H1 (cell line): ENCODE results near the gene TCHH. TPM values are rescaled to one million over a fixed set of nuclear protein-coding genes. Genes with fewer than 3 reads are reported as not detected.

Experiments used
- CTCF ChIA-PET: fragments of 300-600 bp; sonication (Branson Sonifier 250); formaldehyde crosslinking; loops from one replicate; lab custom pipeline; 2021; ENCODE audit not compliant: partially characterized antibody; lab: Charles Lee
- POLR2A ChIA-PET: fragments of 300-600 bp; sonication (Branson Sonifier 250); formaldehyde crosslinking; loops from one replicate; lab custom pipeline; 2021; ENCODE audit warnings: inconsistent platforms; ENCODE audit not compliant: partially characterized antibody; lab: Charles Lee
- DNase-seq, 2 experiments: peaks; one replicate each; pipeline versions ENCODE4 v3.0.0 to v3.0.0-alpha.2; 2010 to 2022; ENCODE audit warnings: low spot score in 2 of 2, low read depth in 1 of 2, mixed read lengths in 1 of 2
- FAIRE-seq: peaks from 2 replicates; lab custom pipeline; 2011; peaks lifted over from hg19 to GRCh38; lab: Jason Lieb, UNC
- H2AFZ ChIP-seq: 2 replicates; pipeline ENCODE4 v1.8.1; 2012; ENCODE audit warnings: low read length, inconsistent platforms
- H2AK5ac ChIP-seq: 2 replicates; pipeline ENCODE4 v1.6.1; 2013; ENCODE audit warnings: low read depth, low read length
- H2BK120ac ChIP-seq: replicated peaks from 2 replicates; pipeline ENCODE3; 2013; ENCODE audit warnings: low read depth, low read length, inconsistent platforms
- H2BK12ac ChIP-seq: 2 replicates; pipeline ENCODE4 v1.6.1; 2013; ENCODE audit warnings: low read depth, low read length
- H2BK15ac ChIP-seq: 2 replicates; pipeline ENCODE4 v1.6.1; 2013; ENCODE audit warnings: low read length
- H2BK20ac ChIP-seq: 2 replicates; pipeline ENCODE4 v1.6.1; 2013; ENCODE audit warnings: low read length
- H2BK5ac ChIP-seq: 2 replicates; pipeline ENCODE4 v1.6.1; 2013; ENCODE audit warnings: low read depth, low read length
- H3K14ac ChIP-seq: 2 replicates; pipeline ENCODE4 v1.6.1; 2013; ENCODE audit warnings: inconsistent platforms; ENCODE audit not compliant: insufficient read length
- H3K18ac ChIP-seq: 2 replicates; pipeline ENCODE4 v1.6.1; 2013; ENCODE audit warnings: low read length; ENCODE audit errors: extremely low read depth
- H3K23ac ChIP-seq: 2 replicates; pipeline ENCODE4 v1.6.1; 2013; ENCODE audit warnings: inconsistent platforms; ENCODE audit not compliant: insufficient read length
- H3K23me2 ChIP-seq: 2 replicates; pipeline ENCODE4 v1.6.1; 2013; ENCODE audit warnings: low read depth, low read length
- H3K27ac ChIP-seq: 2 replicates; pipeline ENCODE4 v1.6.1; 2011; ENCODE audit warnings: low read depth, low read length, inconsistent platforms
- H3K27me3 ChIP-seq, 4 experiments: replicated peaks in 1 of 4; 1 replicate in 1 of 4; 2 replicates in 3 of 4; pipeline versions ENCODE4 v1.6.1 to v1.8.1; 2011 to 2013; ENCODE audit warnings: low read length in 3 of 4, mild to moderate bottlenecking in 3 of 4, inconsistent platforms in 2 of 4, mixed read lengths in 2 of 4, moderate library complexity in 1 of 4; ENCODE audit not compliant: control insufficient read depth in 3 of 4, insufficient read depth in 3 of 4; ENCODE audit errors: extremely low read depth in 1 of 4
- H3K36me3 ChIP-seq, 4 experiments: 2 replicates each; pipeline versions ENCODE4 v1.6.1 to v1.8.1; 2011 to 2013; ENCODE audit warnings: mild to moderate bottlenecking in 4 of 4, low read length in 3 of 4, moderate library complexity in 2 of 4, control low read depth in 1 of 4, inconsistent platforms in 1 of 4; ENCODE audit not compliant: insufficient read depth in 4 of 4, control insufficient read depth in 2 of 4
- H3K4ac ChIP-seq: replicated peaks from 2 replicates; pipeline ENCODE3; 2013; ENCODE audit warnings: low read length, low read depth, mixed read lengths, inconsistent platforms; ENCODE audit not compliant: insufficient read length
- H3K4me1 ChIP-seq, 4 experiments: replicated peaks in 1 of 4; 1 replicate in 1 of 4; 2 replicates in 3 of 4; pipeline versions ENCODE4 v1.6.1 to v1.8.1; 2011 to 2013; ENCODE audit warnings: low read length in 3 of 4, inconsistent platforms in 2 of 4, mixed read lengths in 1 of 4; ENCODE audit not compliant: insufficient read depth in 4 of 4, control insufficient read depth in 3 of 4
- H3K4me2 ChIP-seq, 2 experiments: 2 replicates each; pipeline versions ENCODE4 v1.6.1 to v1.8.1; 2011 to 2013; ENCODE audit warnings: low read depth in 2 of 2, low read length in 2 of 2, control low read depth in 1 of 2, inconsistent platforms in 1 of 2, mild to moderate bottlenecking in 1 of 2; ENCODE audit not compliant: insufficient read depth in 1 of 2
- H3K4me3 ChIP-seq, 4 experiments: fragments of 200-600, 300-600 bp in 1 of 4; sonication (generic), shearing (Covaris generic), sonication (Bioruptor Twin) in 1 of 4; 2 replicates each; pipeline versions ENCODE4 v1.5.1 to v1.8.1; 2011 to 2016; ENCODE audit warnings: low read length in 4 of 4, low read depth in 3 of 4, control low read depth in 2 of 4, inconsistent platforms in 2 of 4, mild to moderate bottlenecking in 2 of 4, mixed read lengths in 1 of 4, moderate library complexity in 1 of 4; ENCODE audit not compliant: insufficient read depth in 2 of 4; ENCODE audit errors: extremely low read depth in 1 of 4
- H3K56ac ChIP-seq: replicated peaks from 2 replicates; pipeline ENCODE3; 2013; ENCODE audit warnings: low read depth, mild to moderate bottlenecking, mixed read lengths, low read length, inconsistent platforms; ENCODE audit not compliant: insufficient read length
- H3K79me1 ChIP-seq: 2 replicates; pipeline ENCODE4 v1.6.1; 2013; ENCODE audit warnings: low read depth, low read length, control low read depth
- H3K79me2 ChIP-seq, 2 experiments: 2 replicates each; pipeline versions ENCODE4 v1.6.1 to v1.8.1; 2012 to 2013; ENCODE audit warnings: low read length in 2 of 2, mild to moderate bottlenecking in 2 of 2, inconsistent platforms in 1 of 2; ENCODE audit not compliant: insufficient read depth in 2 of 2, control insufficient read depth in 1 of 2
- H3K9ac ChIP-seq, 4 experiments: replicated peaks in 1 of 4; 1 replicate in 1 of 4; 2 replicates in 3 of 4; pipeline versions ENCODE4 v1.6.1 to v1.8.1; 2011 to 2013; ENCODE audit warnings: low read depth in 3 of 4, low read length in 3 of 4, control low read depth in 2 of 4, mild to moderate bottlenecking in 2 of 4, moderate library complexity in 2 of 4, inconsistent platforms in 1 of 4; ENCODE audit errors: extremely low read depth in 1 of 4
- H3K9me3 ChIP-seq, 2 experiments: 2 replicates each; pipeline versions ENCODE4 v1.6.1 to v1.8.1; 2012 to 2013; ENCODE audit warnings: mild to moderate bottlenecking in 2 of 2, moderate library complexity in 2 of 2, control low read depth in 1 of 2, inconsistent platforms in 1 of 2, low read depth in 1 of 2, low read length in 1 of 2, mixed read lengths in 1 of 2; ENCODE audit not compliant: insufficient read depth in 2 of 2
- H4K20me1 ChIP-seq, 2 experiments: replicated peaks in 1 of 2; 2 replicates each; pipeline versions ENCODE3 to v1.8.1; 2011 to 2013; ENCODE audit warnings: inconsistent platforms in 2 of 2, low read length in 2 of 2, mild to moderate bottlenecking in 1 of 2; ENCODE audit not compliant: insufficient read depth in 2 of 2, control insufficient read depth in 1 of 2
- H4K5ac ChIP-seq: 2 replicates; pipeline ENCODE4 v1.6.1; 2013; ENCODE audit warnings: low read length, low read depth, mixed read lengths, inconsistent platforms; ENCODE audit not compliant: insufficient read length
- H4K8ac ChIP-seq: 2 replicates; pipeline ENCODE4 v1.8.0; 2013; ENCODE audit warnings: mild to moderate bottlenecking, moderate library complexity, low read length, inconsistent platforms; ENCODE audit not compliant: insufficient read depth; ENCODE audit errors: extremely low read depth
- H4K91ac ChIP-seq: replicated peaks from 2 replicates; pipeline ENCODE3; 2013; ENCODE audit warnings: low read length, mixed read lengths, inconsistent platforms; ENCODE audit not compliant: insufficient read length
- EZH2 ChIP-seq: fragments of 200-600 bp; sonication (generic); IDR thresholded peaks from 2 replicates; pipeline ENCODE4 v1.7.1; 2012; ENCODE audit warnings: low read depth, mild to moderate bottlenecking, moderate library complexity, low read length, inconsistent platforms; ENCODE audit not compliant: severe bottlenecking
- HDAC6 ChIP-seq: IDR thresholded peaks from one replicate; pipeline ENCODE4 v1.7.1; 2012; ENCODE audit warnings: low read depth, mild to moderate bottlenecking, inconsistent platforms, low read length, moderate library complexity
- SRF ChIP-seq: IDR thresholded peaks from 2 replicates; pipeline ENCODE4 v1.6.1; 2011; ENCODE audit warnings: mild to moderate bottlenecking, low read depth, low read length, moderate library complexity
- SUZ12 ChIP-seq: fragments of 200-600 bp; sonication (generic); IDR thresholded peaks from 2 replicates; pipeline ENCODE4 v1.6.1; 2012; ENCODE audit warnings: mild to moderate bottlenecking, inconsistent platforms, low read length, moderate library complexity, mixed read lengths
- WGBS, 2 experiments: shearing (Covaris generic) in 1 of 2; methylation state at CpG; one replicate each; pipeline versions ENCODE4 v1.1.6 to v1.1.7; 2013 to 2015; ENCODE audit warnings: low lambda C conversion rate in 2 of 2, mixed read lengths in 2 of 2, inconsistent platforms in 1 of 2, low coverage in 1 of 2, missing lambda C conversion rate in 1 of 2; ENCODE audit not compliant: insufficient replicate concordance in 2 of 2, insufficient coverage in 1 of 2, insufficient read length in 1 of 2; ENCODE audit errors: extremely low coverage in 1 of 2, missing lambda C conversion rate in 1 of 2; 5-methylcytosine and 5-hydroxymethylcytosine counted together
- polyA plus RNA-seq, 7 experiments: library from polyadenylated mRNA; depleted of rRNA in 3 of 7; stranded (reverse) in 5 of 7; unstranded in 2 of 7; fragments of >200 nt in 5 of 7; fragments of 200-250 nt in 2 of 7; gene quantifications; 1 replicate in 5 of 7; 2 replicates in 1 of 7; 4 replicates in 1 of 7; pipeline versions ENCODE4 v1.2.1 to v1.2.3, GENCODE V29; 2011 to 2013; ENCODE audit warnings: missing spikeins in 2 of 7, mixed read lengths in 2 of 7
- total RNA-seq: library from RNA; stranded (reverse); fragmentation: NEBNext Ultra II Directional; extraction: Animal tissue kit (Norgen Biotek cat#: 25700); gene quantifications from 2 replicates; pipeline ENCODE4 v1.2.1, GENCODE V29; 2021
- TF ChIP-seq, protein P1 (sequence below): IDR thresholded peaks from 2 replicates; pipeline ENCODE4 v1.6.1; 2012; ENCODE audit warnings: inconsistent platforms
- TF ChIP-seq, protein P2 (sequence below): IDR thresholded peaks from 2 replicates; pipeline ENCODE4 v1.6.1; 2012; ENCODE audit warnings: inconsistent platforms

TCHH gene
- total and polyA plus RNA-seq, 2 of the 8 experiments (the other 6 are each of a cell fraction or from before 2014, with no cell fraction given), result 0.02 to 0.07 TPM

DNA sequence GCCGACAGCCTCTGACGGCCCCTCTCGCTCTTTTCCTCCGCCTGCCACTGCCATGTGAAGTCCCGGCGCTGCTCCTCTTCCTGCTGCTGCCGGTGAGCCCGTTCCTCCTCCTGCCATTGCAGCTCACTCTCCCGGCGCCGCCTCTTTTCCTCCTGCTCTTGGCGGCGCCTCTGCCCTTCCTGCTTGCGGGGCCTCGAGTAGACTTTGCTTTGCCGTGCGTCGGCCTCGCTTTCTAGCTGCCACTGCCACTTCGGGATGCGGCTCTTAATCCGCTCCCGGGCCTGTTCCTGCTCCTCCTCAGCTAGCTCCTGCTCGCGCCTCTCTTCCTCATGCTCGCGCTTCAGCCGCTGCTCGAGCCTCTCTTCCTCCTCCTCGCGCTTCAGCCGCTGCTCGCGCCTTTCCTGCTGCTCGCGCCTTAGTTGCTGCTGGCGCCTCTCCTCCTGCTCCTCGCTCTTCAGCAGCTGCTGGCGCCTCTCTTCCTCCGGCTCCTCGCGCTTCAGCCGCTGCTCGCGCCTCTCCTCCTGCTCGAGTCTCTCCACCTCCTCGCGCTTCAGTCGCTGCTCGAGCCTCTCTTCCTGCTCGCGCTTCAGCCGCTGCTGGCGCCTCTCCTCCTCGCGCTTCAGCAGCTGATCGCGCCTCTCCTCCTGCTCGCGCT is 4.3 kb downstream of the TCHH start:
- WGBS, 2 experiments, result 31% methylated on average over 37 of the region's 60 CpGs; no CpG with 5 or more reads in 1 of the 2 experiments

More for the DNA sequence above, 4.3 kb downstream of the TCHH start:
- TF ChIP-seq EZH2, result peak; percentile 89
- peak; percentile 82 for TF ChIP-seq SUZ12
- TF ChIP-seq, protein P1, sequence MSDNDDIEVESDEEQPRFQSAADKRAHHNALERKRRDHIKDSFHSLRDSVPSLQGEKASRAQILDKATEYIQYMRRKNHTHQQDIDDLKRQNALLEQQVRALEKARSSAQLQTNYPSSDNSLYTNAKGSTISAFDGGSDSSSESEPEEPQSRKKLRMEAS, result peak; percentile 34; the same call in 1 of the 2 replicates
- TF ChIP-seq, protein P2, sequence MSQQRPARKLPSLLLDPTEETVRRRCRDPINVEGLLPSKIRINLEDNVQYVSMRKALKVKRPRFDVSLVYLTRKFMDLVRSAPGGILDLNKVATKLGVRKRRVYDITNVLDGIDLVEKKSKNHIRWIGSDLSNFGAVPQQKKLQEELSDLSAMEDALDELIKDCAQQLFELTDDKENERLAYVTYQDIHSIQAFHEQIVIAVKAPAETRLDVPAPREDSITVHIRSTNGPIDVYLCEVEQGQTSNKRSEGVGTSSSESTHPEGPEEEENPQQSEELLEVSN, result peak; percentile 76
- no peak for TF ChIP-seq SRF
- TF ChIP-seq HDAC6, result no peak
- DNase-seq, result peak in 1 of 2 experiments; percentile 67
- ChIA-PET POLR2A (interaction anchor here (0.6 to 1.0 kb wide), 3 partner anchors 72 to 178 kb away, joined by 3 to 4 read pairs (median 3); partner anchors contain the start of gene S100A11), CTCF (interaction anchor here (0.7 to 2.4 kb wide), 6 partner anchors 48 to 349 kb away, joined by 3 to 10 read pairs (median 3); no protein-coding TSS in a partner anchor)
- peak overlapping the region; percentile 60; the same call in 1 of the 2 replicates for H2BK5ac ChIP-seq
- peak overlapping the region; percentile 78; the same call in 1 of the 2 replicates for H3K18ac ChIP-seq
- H3K27me3 ChIP-seq, result peaks cover 54 to 83% (median 79%) of the 10 kb centered on the region in 4 experiments
- no peak for FAIRE-seq
- H4K20me1 ChIP-seq, result peaks cover 0 to 3% of the 10 kb centered on the region in 2 experiments
- no peak overlapping the region for H2AK5ac ChIP-seq
- no peaks in the 10 kb centered on the region for H3K79me2 ChIP-seq
- H2BK20ac ChIP-seq, result 0 out of 2 replicates have a peak overlapping the region, but pooled peaks have one; percentile 61
- peak overlapping the region; percentile 51 to 91 for H3K4me2 ChIP-seq
- H4K8ac ChIP-seq, result peak overlapping the region; percentile 82
- no peak overlapping the region for H3K27ac ChIP-seq
- H4K5ac ChIP-seq, result no peak overlapping the region
- peaks cover 0 to 52% of the 10 kb centered on the region in 2 experiments; a peak in 2 of 4 replicates for H3K9me3 ChIP-seq
- peak overlapping the region; percentile 92; the same call in 1 of the 2 replicates for H2BK15ac ChIP-seq
- H4K91ac ChIP-seq, result no peak overlapping the region
- H3K36me3 ChIP-seq, result peaks cover 0 to 2% (median 0%) of the 10 kb centered on the region in 4 experiments; a peak in 1 of 8 replicates
- peaks cover 0 to 11% (median 4%) of the 10 kb centered on the region in 4 experiments; a peak in 5 of 7 replicates for H3K4me1 ChIP-seq
- peak overlapping the region; percentile 87; the same call in 1 of the 2 replicates for H2AFZ ChIP-seq
- H3K79me1 ChIP-seq, result no peaks in the 10 kb centered on the region
- peaks cover 25% of the 10 kb centered on the region; the same call in 1 of the 2 replicates for H3K23me2 ChIP-seq
- H3K9ac ChIP-seq, result no peak overlapping the region
- H3K23ac ChIP-seq, result no peak overlapping the region
- no peak overlapping the region for H3K14ac ChIP-seq
- no peak overlapping the region for H2BK120ac ChIP-seq
- H2BK12ac ChIP-seq, result peak overlapping the region; percentile 98; the same call in 1 of the 2 replicates
- H3K4ac ChIP-seq, result no peak overlapping the region
- peak overlapping the region; percentile 0 to 40 (median 18); a peak in 6 of 8 replicates for H3K4me3 ChIP-seq
- H3K56ac ChIP-seq, result no peak overlapping the region
